ENCODE data around the gene FAM136A. TPM values are rescaled to one million over a fixed set of nuclear protein-coding genes. Genes with fewer than 3 reads are reported as not detected.

Gene FAM136A
- total and polyA plus RNA-seq, 10 of the 15 experiments (the other 5 are each of a cell fraction or from before 2014, with no cell fraction given), result 69.3 to 173 (median 107) TPM

DNA sequence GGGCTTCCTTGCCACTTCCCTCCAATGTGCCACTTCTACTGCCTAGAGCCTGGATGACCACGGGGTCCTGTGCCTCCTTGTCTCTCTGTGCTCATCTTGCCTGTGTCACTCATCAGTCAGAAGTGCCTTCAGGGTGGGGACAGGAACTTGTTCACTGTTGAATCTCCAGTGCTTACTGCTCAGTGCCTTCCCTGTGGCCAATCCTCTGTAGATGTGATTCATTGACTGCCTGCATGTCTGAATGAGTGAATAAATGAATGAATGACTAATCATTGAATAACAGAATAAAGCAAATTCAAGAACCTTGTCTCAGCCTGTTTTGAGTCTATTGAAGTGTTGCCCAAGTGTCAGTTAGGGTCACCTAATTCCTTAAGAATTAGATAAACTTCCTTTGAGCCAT, 42.3 kb upstream of the FAM136A start:
- ChIA-PET SMC1A (ENCODE audit: uncharacterized antibody, unreplicated experiment) (no interaction called here), CTCF (interaction anchor here (5.5 kb wide), 1 partner anchor 273 kb away, joined by 65 read pairs; no protein-coding TSS in a partner anchor), POLR2A (no interaction called here), RAD21 (ENCODE audit: unreplicated experiment) (no interaction called here)
- H3K79me2 ChIP-seq (ENCODE audit: control insufficient read depth, insufficient read depth, low read length), result no peaks in the 10 kb centered on the region
- no peaks in the 10 kb centered on the region; the same call in 1 of the 2 replicates for H4K20me1 ChIP-seq (ENCODE audit: control insufficient read depth, insufficient read depth)
- DNase-seq (ENCODE audit: low read depth, low spot score) (no peak), FAIRE-seq (no peak), ATAC-seq (no peak)
- no peaks in the 10 kb centered on the region for H3K9me3 ChIP-seq (replicated peaks; ENCODE audit: control insufficient read depth, insufficient read depth, low read length)
- intact Hi-C loops (cut with micrococcal nuclease; ENCODE audit: unreplicated experiment) (no loop called here), in situ Hi-C loops (cut with MboI) (loop anchor here (5.0 kb wide), 1 partner anchor 273 kb away; no protein-coding TSS in a partner anchor)
- H3K9ac ChIP-seq (ENCODE audit: control insufficient read depth, insufficient read depth, low read length), result no peak overlapping the region
- H3K27me3 ChIP-seq (replicated peaks in 1 of 2; ENCODE audit: control insufficient read depth in 2 of 2, insufficient read depth in 2 of 2, low read length in 1 of 2), result 0 out of 4 replicates have a peak, but pooled peaks cover 0 to 3% of the 10 kb centered on the region in 2 experiments
- H3K4me1 ChIP-seq (ENCODE audit: control insufficient read depth, insufficient read depth, low read length), result no peaks in the 10 kb centered on the region
- BruUV-seq (replicated peaks), result no TSS peak
- no peak overlapping the region for H3K4me2 ChIP-seq (ENCODE audit: control insufficient read depth, insufficient read depth)
- no peak overlapping the region for H3K4me3 ChIP-seq
- H3K27ac ChIP-seq (ENCODE audit: control insufficient read depth, insufficient read depth), result no peak overlapping the region
- no peak overlapping the region for H2AFZ ChIP-seq (ENCODE audit: control insufficient read depth, low read depth, low read length)
- no peaks in the 10 kb centered on the region for H3K36me3 ChIP-seq (ENCODE audit: control insufficient read depth in 2 of 2, insufficient read depth in 2 of 2, low read length in 1 of 2)
- WGBS (ENCODE audit: insufficient coverage, insufficient replicate concordance, low lambda C conversion rate, missing lambda C conversion rate), result 0% methylated on average over 1 of the region's 1 CpG
- no peak for TF ChIP-seq GABPA (IDR thresholded peaks at IDR 0.05; ENCODE audit: low read depth)
- no peak for TF ChIP-seq ZNF24 (IDR thresholded peaks at IDR 0.05)
- no peak for TF ChIP-seq MEF2A (IDR thresholded peaks at IDR 0.05; ENCODE audit: insufficient read depth, low read depth, low read length)
- TF ChIP-seq ZBED1 (IDR thresholded peaks at IDR 0.05; ENCODE audit: borderline replicate concordance), result no peak
- TF ChIP-seq RBBP5 (conservative IDR thresholded peaks at IDR 0.05), result no peak
- TF ChIP-seq HDAC6 (IDR thresholded peaks at IDR 0.05; ENCODE audit: unreplicated experiment), result no peak

DNA sequence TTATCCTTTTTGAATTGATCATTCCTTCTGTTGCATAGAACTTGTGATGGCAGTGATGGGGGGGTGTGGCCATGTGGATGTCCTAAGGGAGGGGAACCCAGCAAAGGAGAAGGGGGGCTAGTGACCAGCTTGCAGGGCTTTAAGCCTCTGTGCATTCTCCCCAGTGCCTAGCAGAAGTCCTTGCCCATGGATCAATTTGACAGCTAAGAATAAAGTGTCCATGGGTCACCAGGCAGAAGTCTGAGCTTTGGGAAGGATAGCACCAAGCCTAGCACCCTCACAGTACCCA, 39.6 kb upstream of the FAM136A start:
- no TSS peak for BruUV-seq (replicated peaks)
- no peak overlapping the region for H2AFZ ChIP-seq (ENCODE audit: control insufficient read depth, low read depth, low read length)
- H3K4me3 ChIP-seq, result no peak overlapping the region
- in situ Hi-C loops (cut with MboI), result loop anchor here (5.0 kb wide), 1 partner anchor 276 kb away; no protein-coding TSS in a partner anchor
- FAIRE-seq, result no peak
- H4K20me1 ChIP-seq (ENCODE audit: control insufficient read depth, insufficient read depth), result no peaks in the 10 kb centered on the region; the same call in 1 of the 2 replicates
- no peaks in the 10 kb centered on the region for H3K79me2 ChIP-seq (ENCODE audit: control insufficient read depth, insufficient read depth, low read length)
- ChIA-PET SMC1A (ENCODE audit: uncharacterized antibody, unreplicated experiment) (interaction anchor here (0.6 to 2.1 kb wide), 4 partner anchors 14 to 777 kb away, joined by 3 to 6 read pairs (median 4); no protein-coding TSS in a partner anchor), RAD21 (ENCODE audit: unreplicated experiment) (interaction anchor here (1.0 to 2.9 kb wide), 3 partner anchors 37 to 304 kb away, joined by 3 to 14 read pairs (median 4); no protein-coding TSS in a partner anchor), POLR2A (no interaction called here), CTCF (interaction anchor here (0.6 to 5.5 kb wide), 8 partner anchors 18 to 307 kb away, joined by 3 to 65 read pairs (median 5); no protein-coding TSS in a partner anchor)
- intact Hi-C loops (cut with micrococcal nuclease; ENCODE audit: unreplicated experiment), result loop anchor here (1.0 to 2.0 kb wide), 2 partner anchors 276 to 307 kb away; no protein-coding TSS in a partner anchor
- no peak overlapping the region for H3K4me2 ChIP-seq (ENCODE audit: control insufficient read depth, insufficient read depth)
- no peak; the same call in 2 of the 3 replicates for ATAC-seq
- no peaks in the 10 kb centered on the region for H3K4me1 ChIP-seq (ENCODE audit: control insufficient read depth, insufficient read depth, low read length)
- H3K9me3 ChIP-seq (replicated peaks; ENCODE audit: control insufficient read depth, insufficient read depth, low read length), result no peaks in the 10 kb centered on the region
- DNase-seq (ENCODE audit: low read depth, low spot score), result no peak
- TF ChIP-seq GATAD2B (conservative IDR thresholded peaks at IDR 0.05; ENCODE audit: low read depth) (no peak), HDAC2 (IDR thresholded peaks at IDR 0.05) (no peak), SREBF2 (IDR thresholded peaks at IDR 0.05; ENCODE audit: low read length) (no peak), MEF2A (IDR thresholded peaks at IDR 0.05; ENCODE audit: insufficient read depth, low read depth, low read length) (no peak), MTA3 (IDR thresholded peaks at IDR 0.05; ENCODE audit: borderline replicate concordance, low read length) (no peak)
- TF ChIP-seq, protein P1, sequence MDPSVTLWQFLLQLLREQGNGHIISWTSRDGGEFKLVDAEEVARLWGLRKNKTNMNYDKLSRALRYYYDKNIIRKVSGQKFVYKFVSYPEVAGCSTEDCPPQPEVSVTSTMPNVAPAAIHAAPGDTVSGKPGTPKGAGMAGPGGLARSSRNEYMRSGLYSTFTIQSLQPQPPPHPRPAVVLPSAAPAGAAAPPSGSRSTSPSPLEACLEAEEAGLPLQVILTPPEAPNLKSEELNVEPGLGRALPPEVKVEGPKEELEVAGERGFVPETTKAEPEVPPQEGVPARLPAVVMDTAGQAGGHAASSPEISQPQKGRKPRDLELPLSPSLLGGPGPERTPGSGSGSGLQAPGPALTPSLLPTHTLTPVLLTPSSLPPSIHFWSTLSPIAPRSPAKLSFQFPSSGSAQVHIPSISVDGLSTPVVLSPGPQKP (IDR thresholded peaks at IDR 0.05; ENCODE audit: low read depth, low read length), result no peak
- H3K36me3 ChIP-seq (ENCODE audit: control insufficient read depth in 2 of 2, insufficient read depth in 2 of 2, low read length in 1 of 2), result no peaks in the 10 kb centered on the region
- H3K27ac ChIP-seq (ENCODE audit: control insufficient read depth, insufficient read depth), result no peak overlapping the region
- no peak overlapping the region for H3K9ac ChIP-seq (ENCODE audit: control insufficient read depth, insufficient read depth, low read length)
- no peaks in the 10 kb centered on the region for H3K27me3 ChIP-seq (replicated peaks in 1 of 2; ENCODE audit: control insufficient read depth in 2 of 2, insufficient read depth in 2 of 2, low read length in 1 of 2)
